SK-N-SH treated with all-trans-retinoic acid at 6 μM for 48 hours (cell line): ENCODE measurements around the gene EIF4G2.
A peak's percentile ranks its signal among the peaks of the same experiment; 100 is the strongest.
"Not testable (repeated sequence)": the region's sequence is repeated elsewhere in the genome, so short reads cannot be mapped to it uniquely, and the experiment has no call there.

ENCODE experiments used
- ATAC-seq: fragments of 200-7000 bp; cut with Tn5 transposase; 3 replicates; pipeline ENCODE4 v1.9.1; 2020; ENCODE audit warnings: mild to moderate bottlenecking, moderate library complexity
- ARNTL ChIP-seq: fragments of 450-650 bp; formaldehyde crosslinking; IDR thresholded peaks from 2 replicates; pipeline ENCODE4 v1.5.0; 2020; ENCODE audit warnings: low read depth, mild to moderate bottlenecking, moderate library complexity, borderline replicate concordance
- BACH2 ChIP-seq: fragments of 250-450 bp; sonication (Bioruptor Pico); IDR thresholded peaks from 2 replicates; pipeline ENCODE4 v1.9.0; 2021; ENCODE audit warnings: mild to moderate bottlenecking, borderline replicate concordance
- CREB5 ChIP-seq: fragments of 250-450 bp; sonication (Bioruptor Pico); IDR thresholded peaks from 2 replicates; pipeline ENCODE4 v1.5.1; 2020; ENCODE audit warnings: low read depth, mild to moderate bottlenecking, moderate library complexity
- CSDC2 ChIP-seq: fragments of 250-450 bp; sonication (Bioruptor Pico); IDR thresholded peaks from 2 replicates; pipeline ENCODE4 v1.5.0; 2020; ENCODE audit warnings: mild to moderate bottlenecking, moderate library complexity
- CSRNP3 ChIP-seq: fragments of 250-450 bp; sonication (Bioruptor Pico); IDR thresholded peaks from 2 replicates; pipeline ENCODE4 v1.5.1; 2021; ENCODE audit warnings: mild to moderate bottlenecking, moderate library complexity
- ESRRG ChIP-seq: fragments of 250-450 bp; sonication (Bioruptor Pico); IDR thresholded peaks from 2 replicates; pipeline ENCODE4 v1.6.1; 2021; ENCODE audit warnings: mild to moderate bottlenecking
- GLIS3 ChIP-seq: fragments of 250-450 bp; sonication (Bioruptor Pico); IDR thresholded peaks from 2 replicates; pipeline ENCODE4 v1.5.0; 2020; ENCODE audit warnings: mild to moderate bottlenecking, moderate library complexity
- ISL1 ChIP-seq: fragments of 250-450 bp; sonication (Bioruptor Pico); IDR thresholded peaks from 2 replicates; pipeline ENCODE4 v2.1.2; 2022; ENCODE audit warnings: mild to moderate bottlenecking, moderate library complexity
- OSR1 ChIP-seq: fragments of 250-450 bp; sonication (Bioruptor Pico); IDR thresholded peaks from 2 replicates; pipeline ENCODE4 v1.8.0; 2022; ENCODE audit warnings: moderate library complexity, mild to moderate bottlenecking, inconsistent platforms
- PATZ1 ChIP-seq: fragments of 250-450 bp; sonication (Bioruptor Pico); IDR thresholded peaks from 2 replicates; pipeline ENCODE4 v1.8.0; 2020; ENCODE audit warnings: mild to moderate bottlenecking, moderate library complexity, borderline replicate concordance
- POU6F1 ChIP-seq: fragments of 250-450 bp; sonication (Bioruptor Pico); IDR thresholded peaks from 2 replicates; pipeline ENCODE4 v1.8.0; 2021; ENCODE audit warnings: low read depth, mild to moderate bottlenecking, moderate library complexity, borderline replicate concordance
- PPARA ChIP-seq: fragments of 250-450 bp; sonication (Bioruptor Pico); IDR thresholded peaks from 2 replicates; pipeline ENCODE4 v1.5.0; 2020; ENCODE audit warnings: mild to moderate bottlenecking, borderline replicate concordance
- RARB ChIP-seq: fragments of 250-450 bp; sonication (Bioruptor Pico); IDR thresholded peaks from 2 replicates; pipeline ENCODE4 v1.8.0; 2021; ENCODE audit warnings: mild to moderate bottlenecking, moderate library complexity
- SNAI2 ChIP-seq: fragments of 250-450 bp; sonication (Bioruptor Pico); IDR thresholded peaks from 2 replicates; pipeline ENCODE4 v1.5.0; 2020; ENCODE audit warnings: mild to moderate bottlenecking, moderate library complexity
- TCF4 ChIP-seq: fragments of 250-450 bp; sonication (Bioruptor Pico); IDR thresholded peaks from 2 replicates; pipeline ENCODE4 v1.8.0; 2021; ENCODE audit warnings: mild to moderate bottlenecking, moderate library complexity, borderline replicate concordance
- TOX ChIP-seq: fragments of 250-450 bp; sonication (Bioruptor Pico); IDR thresholded peaks from 2 replicates; pipeline ENCODE4 v1.8.0; 2021; ENCODE audit warnings: mild to moderate bottlenecking, moderate library complexity, borderline replicate concordance
- TSHZ2 ChIP-seq: fragments of 250-450 bp; sonication (Bioruptor Pico); IDR thresholded peaks from 2 replicates; pipeline ENCODE4 v1.5.0; 2020; ENCODE audit warnings: mild to moderate bottlenecking, moderate library complexity
- ZC3H10 ChIP-seq: fragments of 250-450 bp; sonication (Bioruptor Pico); IDR thresholded peaks from 2 replicates; pipeline ENCODE4 v1.5.1; 2021; ENCODE audit warnings: mild to moderate bottlenecking, moderate library complexity
- ZFP3 ChIP-seq: fragments of 250-450 bp; sonication (Bioruptor Pico); IDR thresholded peaks from 2 replicates; pipeline ENCODE4 v1.5.0; 2020; ENCODE audit warnings: mild to moderate bottlenecking, moderate library complexity
- ZFP30 ChIP-seq: fragments of 450-650 bp; formaldehyde crosslinking; IDR thresholded peaks from 2 replicates; pipeline ENCODE4 v1.5.0; 2022; ENCODE audit warnings: mild to moderate bottlenecking, moderate library complexity
- ZNF565 ChIP-seq: fragments of 450-650 bp; formaldehyde crosslinking; conservative IDR thresholded peaks from 2 replicates; pipeline ENCODE4 v1.5.0; 2020; ENCODE audit warnings: low read depth, mild to moderate bottlenecking, moderate library complexity
- ZNF70 ChIP-seq: fragments of 450-650 bp; formaldehyde crosslinking; IDR thresholded peaks from 2 replicates; pipeline ENCODE4 v1.5.0; 2020; ENCODE audit warnings: mild to moderate bottlenecking, moderate library complexity
- ZNF8 ChIP-seq: fragments of 450-650 bp; formaldehyde crosslinking; IDR thresholded peaks from 2 replicates; pipeline ENCODE4 v1.5.0; 2020; ENCODE audit warnings: mild to moderate bottlenecking, moderate library complexity

Gene EIF4G2

GRCh38 chr11:10836884-10837283, 28.2 kb upstream of the EIF4G2 start:
- TF ChIP-seq ZNF8 = 0 out of 2 replicates have a peak, but pooled peaks have one; percentile 36
- not testable (repeated sequence) for ATAC-seq

- ATAC-seq = no peak
- TF ChIP-seq ZNF70 = no peak
- no peak for TF ChIP-seq TOX (CRISPR knock-in tag)
- TF ChIP-seq CSRNP3 (CRISPR knock-in tag) = no peak
- no peak for TF ChIP-seq TCF4
- TF ChIP-seq CSDC2 (CRISPR knock-in tag) = no peak
- no peak for TF ChIP-seq ESRRG (CRISPR knock-in tag)
- TF ChIP-seq ARNTL (CRISPR knock-in tag) = no peak
- TF ChIP-seq ISL1 = no peak
- no peak for TF ChIP-seq PATZ1 (CRISPR knock-in tag)
- no peak for TF ChIP-seq ZNF565
- TF ChIP-seq BACH2 (CRISPR knock-in tag) = no peak
Observed at GRCh38 chr11:10829139-10829538, 20.4 kb upstream of the EIF4G2 start.

GRCh38 chr11:10828402-10828801, 19.7 kb upstream of the EIF4G2 start:
- TF ChIP-seq GLIS3 (CRISPR knock-in tag) (no peak), ZNF565 (no peak), TSHZ2 (CRISPR knock-in tag) (no peak), POU6F1 (no peak), CREB5 (CRISPR knock-in tag) (no peak), ZFP3 (CRISPR knock-in tag) (no peak), PPARA (CRISPR knock-in tag) (no peak), RARB (CRISPR knock-in tag) (no peak), ISL1 (no peak), TOX (CRISPR knock-in tag) (no peak), ZNF8 (no peak), ESRRG (CRISPR knock-in tag) (no peak), PATZ1 (CRISPR knock-in tag) (no peak), ZNF70 (no peak), BACH2 (CRISPR knock-in tag) (no peak), ZC3H10 (CRISPR knock-in tag) (no peak), CSDC2 (CRISPR knock-in tag) (no peak), OSR1 (CRISPR knock-in tag) (no peak), ZFP30 (CRISPR knock-in tag) (no peak), SNAI2 (CRISPR knock-in tag) (no peak)
- TF ChIP-seq, all 23 proteins: peak for 0
- ATAC-seq = no peak
